22Rv1 (cell line): ENCODE measurements around the gene ACOT12.

Experiments used
- ZFX ChIP-seq: fragments of 450-650 bp; IDR thresholded peaks from 2 replicates; pipeline ENCODE4 v1.6.1; 2017; ENCODE audit warnings: antibody characterized with exemption, borderline replicate concordance
- TF ChIP-seq, protein P1 (sequence below): fragments of 450-650 bp; IDR thresholded peaks from 2 replicates; pipeline ENCODE4 v1.5.1; 2017; ENCODE audit warnings: mild to moderate bottlenecking

GRCh38 chr5:81301271-81302015 is 92.5 kb downstream of the ACOT12 start, which contains the start of gene ZCCHC9:
- TF ChIP-seq, protein P1, sequence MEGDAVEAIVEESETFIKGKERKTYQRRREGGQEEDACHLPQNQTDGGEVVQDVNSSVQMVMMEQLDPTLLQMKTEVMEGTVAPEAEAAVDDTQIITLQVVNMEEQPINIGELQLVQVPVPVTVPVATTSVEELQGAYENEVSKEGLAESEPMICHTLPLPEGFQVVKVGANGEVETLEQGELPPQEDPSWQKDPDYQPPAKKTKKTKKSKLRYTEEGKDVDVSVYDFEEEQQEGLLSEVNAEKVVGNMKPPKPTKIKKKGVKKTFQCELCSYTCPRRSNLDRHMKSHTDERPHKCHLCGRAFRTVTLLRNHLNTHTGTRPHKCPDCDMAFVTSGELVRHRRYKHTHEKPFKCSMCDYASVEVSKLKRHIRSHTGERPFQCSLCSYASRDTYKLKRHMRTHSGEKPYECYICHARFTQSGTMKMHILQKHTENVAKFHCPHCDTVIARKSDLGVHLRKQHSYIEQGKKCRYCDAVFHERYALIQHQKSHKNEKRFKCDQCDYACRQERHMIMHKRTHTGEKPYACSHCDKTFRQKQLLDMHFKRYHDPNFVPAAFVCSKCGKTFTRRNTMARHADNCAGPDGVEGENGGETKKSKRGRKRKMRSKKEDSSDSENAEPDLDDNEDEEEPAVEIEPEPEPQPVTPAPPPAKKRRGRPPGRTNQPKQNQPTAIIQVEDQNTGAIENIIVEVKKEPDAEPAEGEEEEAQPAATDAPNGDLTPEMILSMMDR = peak; percentile 32
- no peak for TF ChIP-seq ZFX
